ENCODE data around the gene ID2.

GRCh38 chr2:8663997-8664396, 17.9 kb upstream of the ID2 start:
- TF ChIP-seq EZH2 (IDR thresholded peaks at IDR 0.05; ENCODE audit: insufficient read depth, low read length) = no peak
- TF ChIP-seq CTCF (IDR thresholded peaks at IDR 0.05; ENCODE audit: insufficient read depth, low read depth, low read length) = no peak
